ENCODE results near the gene CCDC74B. TPM values are rescaled to one million over a fixed set of nuclear protein-coding genes. Genes with fewer than 3 reads are reported as not detected.
"Not testable (repeated sequence)": the region's sequence is repeated elsewhere in the genome, so short reads cannot be mapped to it uniquely, and the experiment has no call there.

The CCDC74B gene
- total RNA-seq, 2 donors from 2014 or later = 0.21 to 0.99 TPM

- ATAC-seq; H3K36me3 Mint-ChIP-seq (ENCODE audit: low read depth); H3K4me1 Mint-ChIP-seq; DNase-seq; H3K27me3 Mint-ChIP-seq; H3K9me3 ChIP-seq (ENCODE audit: control insufficient read depth, low read length, poor library complexity, severe bottlenecking); H3K4me3 Mint-ChIP-seq: not testable (repeated sequence)
- peak overlapping the region; percentile 9 for H3K27ac Mint-ChIP-seq
Observed at GRCh38 chr2:130159376-130159775, 14.5 kb upstream of the CCDC74B start.

- H3K27me3 Mint-ChIP-seq = no peaks in the 10 kb centered on the region
- H3K9me3 ChIP-seq (ENCODE audit: control insufficient read depth, low read length, poor library complexity, severe bottlenecking) = no peaks in the 10 kb centered on the region
- H3K4me1 Mint-ChIP-seq = peaks cover 4% of the 10 kb centered on the region
- H3K4me3 Mint-ChIP-seq = no peak overlapping the region
- peaks cover 2% of the 10 kb centered on the region for H3K36me3 Mint-ChIP-seq (ENCODE audit: low read depth)
- DNase-seq (no peak), ATAC-seq (no peak)
- peak overlapping the region; percentile 34 for H3K27ac Mint-ChIP-seq
Observed at GRCh38 chr2:130158631-130159030, 13.7 kb upstream of the CCDC74B start.

DNA sequence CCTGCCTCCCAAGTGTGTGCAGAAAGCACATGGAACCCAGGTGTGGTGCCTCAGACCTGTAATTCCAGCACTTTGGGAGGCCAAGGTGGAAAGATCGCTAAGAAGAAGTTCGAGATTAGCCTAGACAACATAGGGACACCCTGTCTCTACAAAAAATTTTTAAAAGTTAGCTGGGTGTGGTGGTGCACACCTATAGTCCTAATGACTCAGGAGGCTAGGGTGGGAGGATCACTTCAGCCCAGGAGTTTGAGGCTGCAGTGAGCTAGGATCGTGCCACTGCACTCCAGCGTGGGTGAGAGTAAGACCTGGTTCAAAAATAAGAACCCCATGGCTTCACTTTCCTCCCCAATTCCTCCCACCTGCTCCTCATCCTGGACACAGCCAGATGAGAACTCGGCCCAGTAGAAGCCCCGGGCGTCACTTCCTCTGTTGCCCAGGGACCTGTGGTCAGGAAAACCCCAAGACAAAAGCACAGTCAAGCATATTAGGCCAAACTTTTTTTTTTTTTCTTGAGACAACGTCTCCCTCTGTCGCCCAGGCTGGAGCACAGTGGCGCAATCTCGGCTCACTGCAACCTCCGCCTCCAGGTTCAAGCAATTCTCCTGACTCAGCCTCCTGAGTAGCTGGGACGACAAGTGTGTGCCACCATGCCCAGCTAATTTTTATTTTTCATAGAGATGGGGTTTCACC, 13.1 kb upstream of the CCDC74B start:
- not testable (repeated sequence) for H3K4me1 Mint-ChIP-seq; DNase-seq; H3K36me3 Mint-ChIP-seq (ENCODE audit: low read depth); H3K27me3 Mint-ChIP-seq; H3K4me3 Mint-ChIP-seq; H3K9me3 ChIP-seq (ENCODE audit: control insufficient read depth, low read length, poor library complexity, severe bottlenecking)
- peak overlapping the region; percentile 43 for H3K27ac Mint-ChIP-seq
- ATAC-seq = peak; percentile 50

- not testable (repeated sequence) for H3K4me1 Mint-ChIP-seq; H3K4me3 Mint-ChIP-seq; H3K9me3 ChIP-seq (ENCODE audit: control insufficient read depth, low read length, poor library complexity, severe bottlenecking); H3K27me3 Mint-ChIP-seq; H3K36me3 Mint-ChIP-seq (ENCODE audit: low read depth); DNase-seq
- peak; percentile 18 for ATAC-seq
- peak overlapping the region; percentile 43 for H3K27ac Mint-ChIP-seq
Observed at GRCh38 chr2:130157354-130157753, 12.4 kb upstream of the CCDC74B start.

DNA sequence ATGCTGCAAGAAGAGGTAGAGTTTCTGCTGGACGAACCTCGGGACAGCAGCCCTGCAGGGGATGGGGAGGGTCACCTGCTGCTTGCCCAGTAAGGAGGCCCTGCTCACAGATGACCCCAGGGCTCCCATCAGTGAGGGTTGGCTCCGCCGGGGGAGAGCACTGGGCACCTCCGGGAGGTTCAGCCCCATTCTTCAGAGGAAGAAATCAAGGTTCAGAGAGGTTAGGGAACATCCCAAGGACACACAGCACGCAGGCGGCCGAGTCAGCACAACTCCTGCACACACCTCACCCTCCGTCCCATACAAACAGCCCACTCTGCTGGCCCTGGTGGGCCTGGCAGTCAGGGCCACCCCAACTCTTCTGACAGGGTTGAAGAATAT, 11.7 kb upstream of the CCDC74B start:
- H3K9me3 ChIP-seq (ENCODE audit: control insufficient read depth, low read length, poor library complexity, severe bottlenecking) = no peaks in the 10 kb centered on the region
- Mint-ChIP-seq H3K36me3 (ENCODE audit: low read depth) (peaks cover 2% of the 10 kb centered on the region), H3K27me3 (no peaks in the 10 kb centered on the region), H3K4me1 (peaks cover 4% of the 10 kb centered on the region), H3K27ac (no peak overlapping the region), H3K4me3 (no peak overlapping the region)
- DNase-seq (no peak), ATAC-seq (no peak)

DNA sequence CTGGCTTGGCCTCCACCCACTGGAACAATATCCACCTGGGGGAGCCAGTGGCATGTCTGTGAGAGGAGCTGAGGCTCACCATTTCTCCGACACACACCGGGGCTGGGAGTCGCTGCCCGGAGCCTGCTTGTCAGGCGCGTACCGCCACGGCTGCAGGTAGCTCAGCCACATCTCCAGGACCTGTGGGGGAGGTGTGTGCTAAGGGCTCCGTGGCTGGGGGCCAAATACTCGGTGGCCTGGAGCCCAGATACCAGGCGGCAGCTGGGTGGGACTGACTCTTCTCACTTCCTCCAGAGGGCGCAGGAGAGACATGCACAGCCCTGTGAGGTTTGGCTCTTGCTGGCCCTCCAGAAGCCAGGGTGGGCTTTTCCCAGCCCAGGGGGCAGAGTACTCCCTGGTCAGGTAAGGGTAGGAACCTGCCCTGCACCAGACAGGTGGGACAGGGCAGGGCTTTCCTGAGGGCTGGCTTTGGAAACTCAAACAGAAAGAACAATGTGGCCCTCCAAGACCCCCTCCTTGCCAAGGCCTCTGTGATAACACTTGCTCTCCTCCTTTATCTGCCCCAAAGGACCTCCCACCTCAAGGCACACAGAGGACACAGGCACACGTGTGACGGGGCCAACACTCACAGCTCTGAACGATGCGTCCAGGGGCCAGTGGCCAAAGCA, 11.2 kb upstream of the CCDC74B start:
- H3K27ac Mint-ChIP-seq = peak overlapping the region; percentile 4
- H3K4me1 Mint-ChIP-seq; DNase-seq; H3K9me3 ChIP-seq (ENCODE audit: control insufficient read depth, low read length, poor library complexity, severe bottlenecking); H3K27me3 Mint-ChIP-seq; H3K36me3 Mint-ChIP-seq (ENCODE audit: low read depth); H3K4me3 Mint-ChIP-seq: not testable (repeated sequence)
- peak; percentile 13 for ATAC-seq

DNA sequence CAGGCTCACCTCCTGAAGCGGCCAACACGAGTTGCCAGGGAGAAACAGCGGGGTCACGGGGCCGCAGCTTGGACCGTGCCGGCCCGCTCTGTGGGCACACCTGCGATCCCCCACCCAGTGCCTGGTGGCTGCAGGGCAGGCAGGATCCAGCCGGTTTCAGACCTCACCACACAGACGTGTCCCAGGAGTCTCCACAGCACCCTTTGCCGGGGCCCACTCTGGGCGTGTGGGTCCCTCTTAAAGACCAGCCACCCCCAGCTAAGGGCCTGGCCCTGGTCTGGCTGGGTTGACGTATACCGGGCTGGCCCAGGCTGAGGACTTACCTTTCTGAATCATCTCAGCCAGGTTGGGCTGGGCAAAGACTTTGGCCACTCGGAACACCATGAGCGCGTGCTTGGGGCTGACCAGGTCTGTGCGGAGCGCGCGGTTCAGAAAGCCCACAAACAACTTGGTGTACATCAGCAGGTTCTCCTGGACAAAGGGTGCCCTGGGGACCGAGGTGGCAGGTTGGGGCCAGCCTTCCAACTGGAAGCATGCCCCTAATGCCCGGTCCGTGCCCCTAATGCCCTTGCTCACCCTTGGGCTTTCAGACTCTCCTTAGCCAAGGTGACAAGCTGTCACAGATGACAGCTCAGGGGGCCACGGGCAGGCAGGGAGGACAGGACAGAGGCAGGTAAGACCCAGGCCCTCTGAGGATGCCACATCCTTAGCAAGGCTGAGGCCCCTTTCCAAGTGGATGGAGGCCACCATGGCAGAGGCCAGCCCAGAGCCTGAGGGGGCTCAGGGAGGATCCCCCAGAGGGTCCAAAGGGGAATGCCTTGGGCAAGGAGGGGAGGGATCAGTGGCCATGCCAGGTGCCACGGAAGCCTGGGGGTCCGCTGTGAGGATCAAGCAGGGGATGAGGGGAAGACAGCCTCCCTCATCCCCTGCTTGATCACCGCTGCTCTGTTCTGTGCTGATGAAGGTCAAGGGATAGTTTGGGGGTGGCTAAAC, 10.2 kb upstream of the CCDC74B start:
- Mint-ChIP-seq H3K4me1 (peaks cover 4% of the 10 kb centered on the region), H3K36me3 (ENCODE audit: low read depth) (no peaks in the 10 kb centered on the region), H3K27me3 (no peaks in the 10 kb centered on the region), H3K4me3 (no peak overlapping the region), H3K27ac (peak overlapping the region; percentile 67)
- no peaks in the 10 kb centered on the region for H3K9me3 ChIP-seq (ENCODE audit: control insufficient read depth, low read length, poor library complexity, severe bottlenecking)
- ATAC-seq = no peak
- DNase-seq = no peak

GRCh38 chr2:130154423-130154770, 9.5 kb upstream of the CCDC74B start:
- H3K27me3 Mint-ChIP-seq; H3K36me3 Mint-ChIP-seq (ENCODE audit: low read depth); H3K27ac Mint-ChIP-seq; H3K4me1 Mint-ChIP-seq; DNase-seq; ATAC-seq; H3K9me3 ChIP-seq (ENCODE audit: control insufficient read depth, low read length, poor library complexity, severe bottlenecking); H3K4me3 Mint-ChIP-seq: not testable (repeated sequence)

- H3K27me3 Mint-ChIP-seq; H3K4me1 Mint-ChIP-seq; H3K9me3 ChIP-seq (ENCODE audit: control insufficient read depth, low read length, poor library complexity, severe bottlenecking); H3K27ac Mint-ChIP-seq; H3K4me3 Mint-ChIP-seq; H3K36me3 Mint-ChIP-seq (ENCODE audit: low read depth); ATAC-seq; DNase-seq: not testable (repeated sequence)
Observed at GRCh38 chr2:130153721-130154422, 9.0 kb upstream of the CCDC74B start.

GRCh38 chr2:130152816-130153595, 8.1 kb upstream of the CCDC74B start:
- DNase-seq (no peak), ATAC-seq (no peak)
- Mint-ChIP-seq H3K27ac (no peak overlapping the region), H3K4me3 (no peak overlapping the region), H3K36me3 (ENCODE audit: low read depth) (no peaks in the 10 kb centered on the region), H3K4me1 (peaks cover under 1% of the 10 kb centered on the region), H3K27me3 (no peaks in the 10 kb centered on the region)
- no peaks in the 10 kb centered on the region for H3K9me3 ChIP-seq (ENCODE audit: control insufficient read depth, low read length, poor library complexity, severe bottlenecking)

GRCh38 chr2:130152136-130152815, 7.4 kb upstream of the CCDC74B start:
- ATAC-seq; H3K36me3 Mint-ChIP-seq (ENCODE audit: low read depth); DNase-seq: not testable (repeated sequence)

GRCh38 chr2:130151145-130151512, 6.2 kb upstream of the CCDC74B start:
- H3K4me3 Mint-ChIP-seq; H3K27ac Mint-ChIP-seq; H3K9me3 ChIP-seq (ENCODE audit: control insufficient read depth, low read length, poor library complexity, severe bottlenecking); DNase-seq; ATAC-seq; H3K27me3 Mint-ChIP-seq; H3K4me1 Mint-ChIP-seq; H3K36me3 Mint-ChIP-seq (ENCODE audit: low read depth): not testable (repeated sequence)

More at GRCh38 chr2:130152136-130152815, 7.4 kb upstream of the CCDC74B start:
- H3K4me1 Mint-ChIP-seq; H3K9me3 ChIP-seq (ENCODE audit: control insufficient read depth, low read length, poor library complexity, severe bottlenecking); H3K27ac Mint-ChIP-seq; H3K27me3 Mint-ChIP-seq; H3K4me3 Mint-ChIP-seq: not testable (repeated sequence)
